Measurements from ENCODE around the gene C3orf85.

The C3orf85 gene

DNA sequence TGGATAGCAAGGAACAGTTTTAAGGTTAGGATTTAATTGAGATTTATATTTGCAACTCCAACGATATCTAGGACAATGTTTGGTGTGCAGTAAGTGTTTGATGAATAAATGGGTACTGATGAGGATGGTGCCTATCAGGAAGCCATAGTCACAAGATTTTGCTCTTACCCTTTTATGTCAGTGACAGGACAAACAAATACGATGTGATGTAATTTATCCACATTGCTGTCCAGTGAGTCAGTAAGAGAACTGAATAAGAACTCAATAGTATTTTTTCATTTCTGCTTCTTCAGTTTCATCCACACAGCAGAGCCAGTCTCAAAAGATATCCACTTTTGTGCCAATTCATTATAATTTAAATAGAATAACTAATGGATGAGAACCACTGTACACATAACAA, 18.5 kb downstream of the C3orf85 start:
- DNase-seq = no peak

- no peak for DNase-seq
These were observed 19.3 kb downstream of the C3orf85 start for GRCh38 chr3:109155828-109156227.

GRCh38 chr3:109161487-109162123, 25.1 kb downstream of the C3orf85 start:
- no peak for DNase-seq

GRCh38 chr3:109165905-109166304, 29.4 kb downstream of the C3orf85 start:
- DNase-seq = no peak

GRCh38 chr3:109171479-109171878, 35.0 kb downstream of the C3orf85 start:
- DNase-seq = no peak

DNA sequence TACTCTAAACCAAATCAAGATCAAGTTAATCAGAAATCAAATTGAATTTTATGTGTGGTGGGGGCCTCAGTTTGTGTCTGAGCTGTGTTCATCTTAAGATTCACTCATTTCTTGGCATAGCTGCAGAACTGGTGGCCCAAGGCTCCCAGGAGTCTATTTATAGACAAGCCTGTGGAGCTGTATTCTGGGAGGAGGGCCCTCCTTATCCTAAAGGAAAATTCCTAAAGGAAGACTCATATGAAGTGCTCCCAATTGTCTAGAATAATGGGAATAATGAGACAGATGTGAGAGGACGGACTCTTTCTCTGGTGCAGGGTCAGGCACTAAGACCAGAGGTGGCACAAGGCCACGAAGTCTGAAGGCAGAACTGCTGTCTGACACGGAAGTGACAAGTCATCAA, 38.9 kb downstream of the C3orf85 start:
- DNase-seq = peak; percentile 11

DNA sequence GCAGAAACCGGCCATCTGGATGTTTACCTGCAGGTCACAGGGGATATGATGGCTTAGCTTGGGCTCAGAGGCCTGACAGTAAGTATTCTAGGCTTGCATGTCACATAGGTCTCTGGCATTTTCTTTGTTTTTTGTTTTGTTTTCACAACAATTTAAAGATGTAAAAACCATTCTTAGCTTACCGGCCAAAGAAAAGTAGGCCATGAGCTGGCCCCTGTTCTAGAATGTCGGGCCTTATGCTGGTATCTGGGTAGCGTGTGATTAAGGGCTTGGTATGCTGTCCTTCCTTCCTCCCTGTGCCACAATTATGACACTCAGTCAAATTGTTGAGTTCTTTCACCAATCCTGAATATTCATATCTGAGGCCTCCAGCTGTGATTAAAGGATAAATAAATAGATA, 40.2 kb downstream of the C3orf85 start:
- no peak for DNase-seq

GRCh38 chr3:109177908-109178307, 41.4 kb downstream of the C3orf85 start:
- DNase-seq = no peak

DNA sequence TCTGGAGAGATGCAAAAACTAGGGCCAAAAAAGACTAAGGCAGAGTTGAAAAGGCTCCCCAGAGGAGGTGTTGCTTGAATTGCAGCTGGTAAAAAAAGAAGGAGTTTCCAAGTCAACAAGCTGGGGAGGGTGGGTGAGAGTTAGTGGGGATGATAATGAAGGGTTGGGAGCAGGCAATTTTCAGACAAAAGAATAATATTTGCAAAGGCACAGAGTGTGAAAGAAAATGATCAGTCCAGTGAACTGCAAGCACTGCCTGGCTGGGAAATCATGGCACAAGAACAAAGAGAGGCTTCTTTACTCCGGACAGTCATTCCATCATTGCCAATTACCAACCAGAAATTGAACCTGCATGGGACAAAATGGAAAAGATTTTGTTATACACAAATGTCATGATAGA, 42.2 kb downstream of the C3orf85 start:
- DNase-seq = no peak

- peak; percentile 9 for DNase-seq
These were observed 48.2 kb downstream of the C3orf85 start for GRCh38 chr3:109184726-109185125.

DNA sequence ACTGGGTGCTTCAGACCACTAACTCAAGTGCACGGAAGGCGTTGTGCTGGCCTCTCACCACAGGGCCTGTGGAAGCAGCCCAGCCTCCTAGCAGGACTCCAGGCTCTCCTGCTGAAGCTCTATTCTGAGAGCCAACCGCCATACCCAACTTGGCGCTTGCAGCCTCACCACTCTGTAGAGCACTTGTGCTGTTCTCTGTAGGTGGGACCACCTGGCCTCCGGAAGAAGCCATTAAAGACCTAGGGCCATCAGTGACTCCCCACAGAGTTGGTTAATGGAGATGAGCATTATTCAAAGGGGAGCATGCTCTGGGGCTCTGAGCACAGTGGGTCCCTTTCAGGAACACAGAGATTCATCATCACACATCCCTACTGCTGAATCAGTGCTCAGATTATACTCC, 50.9 kb downstream of the C3orf85 start:
- no peak for DNase-seq

DNA sequence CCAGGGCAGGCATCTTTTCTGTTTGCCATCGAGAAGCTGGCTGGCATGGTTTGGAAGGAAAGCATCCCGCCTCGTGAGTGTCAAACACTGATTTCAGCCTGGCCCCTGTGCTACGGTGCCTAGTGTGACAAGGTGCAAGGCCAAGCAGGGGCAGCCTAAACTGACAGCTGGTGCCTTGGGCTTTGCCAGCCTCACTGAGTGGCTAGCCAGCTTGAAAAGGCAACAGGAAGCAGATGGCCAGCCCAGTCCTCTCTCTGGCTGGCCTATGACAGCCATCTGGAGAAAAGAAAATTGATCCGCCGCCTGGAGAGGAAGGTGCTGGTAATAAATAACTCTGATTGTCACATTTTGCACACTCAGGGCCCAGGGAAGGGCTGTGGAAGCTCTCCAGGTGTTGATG, 52.2 kb downstream of the C3orf85 start:
- no peak for DNase-seq

DNA sequence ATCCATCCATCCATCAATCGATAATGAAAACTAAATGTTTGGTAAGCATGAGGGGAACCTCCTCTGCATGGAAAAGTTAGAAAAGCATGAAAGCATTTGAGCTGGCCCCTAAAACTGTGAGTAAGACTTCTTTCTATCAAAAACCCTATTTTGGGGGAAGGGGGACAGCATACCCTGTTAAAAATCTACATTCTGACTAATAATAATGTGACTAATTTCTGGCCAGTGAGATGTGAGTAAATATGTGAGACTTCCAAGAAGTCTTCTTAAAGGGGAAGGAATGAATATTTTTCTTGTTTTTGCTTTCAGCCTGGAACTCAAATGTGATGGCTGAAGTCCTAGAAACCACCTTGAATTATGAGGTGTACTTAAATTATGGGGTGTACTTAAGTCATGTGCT, 54.9 kb downstream of the C3orf85 start:
- peak; percentile 30 for DNase-seq

GRCh38 chr3:109195815-109196214, 59.3 kb downstream of the C3orf85 start:
- DNase-seq = peak; percentile 50
